OCI-LY1 (cell line): Measurements from ENCODE around the gene PAX5.

Source experiments
- EZH2 ChIP-seq: fragments of 200-600 bp; sonication (generic), shearing (Covaris generic); IDR thresholded peaks from 2 replicates; pipeline ENCODE4 v1.8.0; 2017; ENCODE audit warnings: borderline replicate concordance, mixed run types, mild to moderate bottlenecking, antibody characterized with exemption, low read length, moderate library complexity, mixed read lengths
- TF ChIP-seq, protein P1 (sequence below): fragments of 200-600 bp; sonication (generic), shearing (Covaris generic); IDR thresholded peaks from 2 replicates; pipeline ENCODE4 v1.5.1; 2017; ENCODE audit warnings: mild to moderate bottlenecking, antibody characterized with exemption, low read length, moderate library complexity, mixed read lengths

DNA sequence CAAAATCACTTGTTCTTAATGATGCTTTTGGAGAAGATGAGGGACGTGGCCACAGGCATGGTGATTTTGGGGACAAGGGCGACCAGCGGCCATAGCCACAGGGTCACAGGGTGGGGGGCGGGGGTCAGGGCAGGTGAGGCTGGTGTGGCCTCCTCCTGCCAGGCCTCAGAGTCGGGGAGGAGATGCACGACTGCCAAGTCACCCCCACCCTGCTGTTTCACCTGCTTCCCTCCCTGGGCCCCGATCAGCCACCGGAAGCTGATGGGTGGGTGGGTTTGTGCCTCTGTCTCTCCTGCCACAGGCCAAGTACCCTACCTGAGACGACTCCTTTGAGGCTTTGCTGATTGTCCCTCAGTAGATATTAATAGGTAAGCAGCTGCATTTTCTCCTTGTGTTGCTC lies 199.3 kb downstream of the PAX5 start:
- TF ChIP-seq, protein P1, sequence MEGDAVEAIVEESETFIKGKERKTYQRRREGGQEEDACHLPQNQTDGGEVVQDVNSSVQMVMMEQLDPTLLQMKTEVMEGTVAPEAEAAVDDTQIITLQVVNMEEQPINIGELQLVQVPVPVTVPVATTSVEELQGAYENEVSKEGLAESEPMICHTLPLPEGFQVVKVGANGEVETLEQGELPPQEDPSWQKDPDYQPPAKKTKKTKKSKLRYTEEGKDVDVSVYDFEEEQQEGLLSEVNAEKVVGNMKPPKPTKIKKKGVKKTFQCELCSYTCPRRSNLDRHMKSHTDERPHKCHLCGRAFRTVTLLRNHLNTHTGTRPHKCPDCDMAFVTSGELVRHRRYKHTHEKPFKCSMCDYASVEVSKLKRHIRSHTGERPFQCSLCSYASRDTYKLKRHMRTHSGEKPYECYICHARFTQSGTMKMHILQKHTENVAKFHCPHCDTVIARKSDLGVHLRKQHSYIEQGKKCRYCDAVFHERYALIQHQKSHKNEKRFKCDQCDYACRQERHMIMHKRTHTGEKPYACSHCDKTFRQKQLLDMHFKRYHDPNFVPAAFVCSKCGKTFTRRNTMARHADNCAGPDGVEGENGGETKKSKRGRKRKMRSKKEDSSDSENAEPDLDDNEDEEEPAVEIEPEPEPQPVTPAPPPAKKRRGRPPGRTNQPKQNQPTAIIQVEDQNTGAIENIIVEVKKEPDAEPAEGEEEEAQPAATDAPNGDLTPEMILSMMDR: no peak
- no peak for TF ChIP-seq EZH2
